Measurements from ENCODE around the gene SECTM1.
A peak's percentile ranks its signal among the peaks of the same experiment; 100 is the strongest.

Gene SECTM1

DNA sequence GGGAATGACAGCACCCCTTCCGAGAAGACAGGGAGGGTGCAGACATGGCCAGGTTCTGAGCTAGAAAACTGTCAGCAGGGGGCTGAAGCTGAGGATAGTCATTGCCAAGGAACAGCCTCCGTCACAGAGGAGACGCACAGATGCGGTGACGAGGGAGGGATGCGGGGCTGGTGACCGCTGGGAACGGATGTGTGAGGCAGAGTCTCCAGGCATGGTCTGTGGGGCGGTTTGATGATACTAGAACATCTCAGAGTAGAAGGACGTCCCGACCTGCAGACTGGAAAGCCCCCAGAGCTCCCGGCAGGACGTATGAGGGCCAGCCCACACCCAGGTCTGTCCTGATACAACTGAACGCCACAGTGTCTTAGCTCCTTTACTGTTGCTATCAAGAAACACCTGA, 58.2 kb downstream of the SECTM1 start:
- H3K4me3 ChIP-seq (ENCODE audit: low read depth, low read length), result no peak overlapping the region
- TF ChIP-seq, protein P1, sequence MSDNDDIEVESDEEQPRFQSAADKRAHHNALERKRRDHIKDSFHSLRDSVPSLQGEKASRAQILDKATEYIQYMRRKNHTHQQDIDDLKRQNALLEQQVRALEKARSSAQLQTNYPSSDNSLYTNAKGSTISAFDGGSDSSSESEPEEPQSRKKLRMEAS (IDR thresholded peaks at IDR 0.05; ENCODE audit: low read depth, low read length), result no peak
- no peak for TF ChIP-seq CTCF (IDR thresholded peaks at IDR 0.05; ENCODE audit: low read depth, low read length)
- TF ChIP-seq POLR2A (IDR thresholded peaks at IDR 0.05; ENCODE audit: extremely low read depth, insufficient read length), result no peak
- no peak for TF ChIP-seq MYC (IDR thresholded peaks at IDR 0.05; ENCODE audit: low read depth, low read length)
- DNase-seq (ENCODE audit: low read depth), result no peak

DNA sequence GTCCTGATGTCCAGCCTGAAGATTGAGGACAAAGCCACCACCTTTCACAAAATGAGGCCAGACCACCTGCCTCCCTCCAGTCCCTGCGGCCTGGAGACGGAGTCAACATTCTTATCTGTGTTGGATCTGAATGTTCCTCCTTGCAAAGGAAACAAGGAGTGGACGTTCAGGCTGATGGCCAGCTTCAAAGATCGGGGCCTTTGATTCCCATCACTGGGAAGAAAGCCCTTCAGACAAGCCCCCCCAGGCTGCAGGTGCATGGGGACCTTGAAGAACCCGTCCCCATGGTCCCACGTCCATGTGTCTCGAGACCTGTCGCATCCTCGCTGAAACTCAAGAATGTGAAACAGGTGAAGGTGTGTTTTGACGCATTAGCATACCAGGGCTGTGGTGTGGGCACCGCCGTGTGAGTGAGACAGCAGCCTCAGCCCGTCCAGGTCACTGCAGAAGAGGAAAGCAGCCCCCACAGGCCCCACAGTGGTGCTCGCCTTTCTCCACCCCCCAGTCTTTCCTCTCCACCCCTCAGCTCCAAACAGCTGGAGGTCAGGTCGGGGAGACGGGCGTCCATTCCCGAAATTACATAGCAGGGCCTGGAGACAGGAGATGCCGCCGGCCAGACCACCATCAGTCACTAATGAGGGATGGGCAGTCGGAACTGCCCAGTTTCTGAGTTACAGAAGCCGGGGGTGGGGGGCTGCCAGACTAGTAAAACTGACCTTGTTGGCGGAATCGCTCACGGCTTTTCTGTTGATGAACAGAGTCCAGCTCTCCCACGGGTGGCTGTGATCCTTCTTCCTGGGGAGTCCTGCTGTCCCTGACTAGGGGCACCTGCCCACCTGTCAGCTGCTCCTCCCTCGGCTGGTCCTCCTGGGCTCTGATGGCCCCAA, 59.2 kb downstream of the SECTM1 start:
- H3K4me3 ChIP-seq (ENCODE audit: low read depth, low read length), result no peak overlapping the region
- DNase-seq (ENCODE audit: low read depth), result no peak
- TF ChIP-seq MYC (IDR thresholded peaks at IDR 0.05; ENCODE audit: low read depth, low read length), result no peak
- TF ChIP-seq POLR2A (IDR thresholded peaks at IDR 0.05; ENCODE audit: extremely low read depth, insufficient read length), result no peak
- TF ChIP-seq CTCF (IDR thresholded peaks at IDR 0.05; ENCODE audit: low read depth, low read length), result no peak
- TF ChIP-seq, protein P1 (IDR thresholded peaks at IDR 0.05; ENCODE audit: low read depth, low read length), result no peak

DNA sequence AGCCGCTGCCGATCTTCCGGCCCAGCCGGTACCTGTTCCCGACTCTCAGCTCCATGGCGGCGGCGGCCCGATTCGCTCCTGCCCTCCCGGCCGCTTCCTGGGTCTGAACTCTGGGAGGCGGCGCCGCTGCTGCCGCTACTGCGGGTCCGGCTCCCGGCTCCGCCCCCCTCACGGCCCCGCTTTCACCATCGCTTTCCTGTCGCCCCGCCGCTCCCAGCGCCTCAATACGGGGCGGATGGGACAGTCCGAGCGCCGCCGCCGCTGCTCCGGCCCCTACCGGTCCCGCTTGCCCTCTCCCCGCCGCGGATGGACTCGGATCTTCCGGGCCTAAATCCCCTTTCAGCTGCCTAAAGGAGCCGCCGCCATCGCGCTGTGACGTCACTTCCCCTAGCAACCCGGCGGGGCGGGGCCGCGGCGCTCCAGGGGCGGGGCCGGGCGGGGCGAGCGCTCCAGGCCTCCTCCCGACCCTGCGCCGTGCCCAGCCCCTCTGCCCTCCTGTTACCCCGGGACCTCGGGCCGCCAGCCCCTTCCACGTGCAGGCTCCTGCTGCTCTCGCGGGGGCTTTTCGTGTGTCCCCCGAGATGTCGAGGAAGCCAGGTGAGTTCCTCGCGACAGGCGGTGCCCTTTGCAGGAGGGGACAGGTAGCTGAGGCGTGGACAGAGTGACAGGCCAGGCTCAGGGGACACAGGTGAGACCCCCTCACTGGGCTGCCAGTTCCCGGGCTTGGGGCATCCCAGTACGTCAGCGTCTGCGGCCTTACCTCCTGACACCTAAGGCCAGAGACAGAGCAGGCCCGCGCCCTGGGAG, 60.0 kb downstream of the SECTM1 start, which contains the start of gene CSNK1D:
Gene CSNK1D (minus strand): TSS at position 374 of the 807 bp plus-strand sequence. CDS start 319 bp downstream, at position 55.
- DNase-seq (ENCODE audit: low read depth), result peak; percentile 86
- peak within 1 kb of the TSS; percentile 62 for H3K4me3 ChIP-seq (ENCODE audit: low read depth, low read length)
- TF ChIP-seq, protein P1 (IDR thresholded peaks at IDR 0.05; ENCODE audit: low read depth, low read length), result 0 out of 2 replicates have a peak, but pooled peaks have one; percentile 6
- TF ChIP-seq MYC (IDR thresholded peaks at IDR 0.05; ENCODE audit: low read depth, low read length) (peak; percentile 40; the same call in 1 of the 2 replicates), CTCF (IDR thresholded peaks at IDR 0.05; ENCODE audit: low read depth, low read length) (no peak), POLR2A (IDR thresholded peaks at IDR 0.05; ENCODE audit: extremely low read depth, insufficient read length) (peak; percentile 47)

DNA sequence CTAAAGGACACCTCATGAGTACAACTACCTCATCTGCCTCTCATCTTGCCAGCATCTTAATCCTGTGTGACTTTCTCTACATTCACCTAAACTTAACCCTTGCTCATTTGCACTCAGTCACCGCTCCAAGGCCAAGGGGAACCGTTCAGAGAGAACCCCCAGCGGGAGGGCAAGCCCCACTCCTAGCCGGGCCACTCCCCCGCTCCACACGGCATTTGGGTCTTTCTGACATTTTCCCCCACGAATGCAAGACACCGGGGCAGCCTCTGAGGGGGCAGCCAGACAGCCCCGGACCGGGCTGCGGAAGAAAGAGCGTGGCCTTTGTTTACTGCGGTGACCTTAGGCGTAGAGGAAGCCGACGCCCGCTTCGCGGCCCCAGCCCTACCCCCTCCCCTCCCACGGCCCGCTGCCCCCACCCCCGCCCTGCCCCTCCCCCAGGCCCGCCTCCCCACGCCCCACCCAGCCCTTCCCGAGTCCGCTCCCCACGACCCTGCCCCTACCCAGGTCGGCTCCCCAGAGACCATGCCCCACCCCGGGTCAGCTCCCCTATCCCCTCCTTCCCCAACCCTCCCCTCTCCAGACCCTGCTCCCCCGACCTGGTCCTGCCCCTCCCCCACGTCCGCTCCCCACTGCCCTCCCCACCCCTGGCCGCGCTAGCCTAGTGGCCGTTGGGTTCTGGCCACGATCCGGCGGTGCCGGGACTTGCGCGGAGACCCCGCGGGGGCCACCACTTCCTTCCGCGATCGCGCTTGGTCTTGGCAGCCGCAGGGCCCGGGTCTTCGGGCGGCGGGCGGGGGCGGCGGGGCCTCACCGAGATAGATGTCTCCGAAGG, 60.9 kb downstream of the SECTM1 start:
- DNase-seq (ENCODE audit: low read depth), result peak; percentile 54
- no peak for TF ChIP-seq MYC (IDR thresholded peaks at IDR 0.05; ENCODE audit: low read depth, low read length)
- TF ChIP-seq POLR2A (IDR thresholded peaks at IDR 0.05; ENCODE audit: extremely low read depth, insufficient read length), result no peak
- no peak for TF ChIP-seq CTCF (IDR thresholded peaks at IDR 0.05; ENCODE audit: low read depth, low read length)
- TF ChIP-seq, protein P1 (IDR thresholded peaks at IDR 0.05; ENCODE audit: low read depth, low read length), result peak; percentile 26; the same call in 1 of the 2 replicates
- H3K4me3 ChIP-seq (ENCODE audit: low read depth, low read length), result peak overlapping the region; percentile 62

DNA sequence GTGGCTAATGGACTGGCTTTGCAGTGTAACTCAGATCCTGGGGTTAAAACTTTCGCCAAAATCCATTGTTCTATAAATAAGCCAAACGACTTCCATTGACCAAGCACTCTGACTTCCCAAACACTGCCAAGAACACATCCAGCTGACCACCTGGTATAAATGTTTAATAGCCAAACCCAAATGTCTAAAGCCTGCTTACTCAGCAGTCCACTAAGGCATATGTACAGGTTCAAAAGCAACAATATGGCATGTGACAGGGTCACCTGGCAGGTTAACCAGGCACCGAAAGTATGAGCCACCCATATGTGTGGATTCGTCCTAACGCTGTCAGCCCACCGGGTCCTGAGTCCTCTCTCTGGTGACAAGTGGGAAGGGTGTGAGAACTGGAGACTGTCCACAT, 62.2 kb downstream of the SECTM1 start:
- H3K4me3 ChIP-seq (ENCODE audit: low read depth, low read length), result no peak overlapping the region
- TF ChIP-seq POLR2A (IDR thresholded peaks at IDR 0.05; ENCODE audit: extremely low read depth, insufficient read length) (no peak), CTCF (IDR thresholded peaks at IDR 0.05; ENCODE audit: low read depth, low read length) (no peak), MYC (IDR thresholded peaks at IDR 0.05; ENCODE audit: low read depth, low read length) (no peak)
- TF ChIP-seq, protein P1 (IDR thresholded peaks at IDR 0.05; ENCODE audit: low read depth, low read length), result no peak
- no peak for DNase-seq (ENCODE audit: low read depth)

Data from NB4 (cell line).